ENCODE measurements around the gene CCDC70.

CCDC70 gene

DNA sequence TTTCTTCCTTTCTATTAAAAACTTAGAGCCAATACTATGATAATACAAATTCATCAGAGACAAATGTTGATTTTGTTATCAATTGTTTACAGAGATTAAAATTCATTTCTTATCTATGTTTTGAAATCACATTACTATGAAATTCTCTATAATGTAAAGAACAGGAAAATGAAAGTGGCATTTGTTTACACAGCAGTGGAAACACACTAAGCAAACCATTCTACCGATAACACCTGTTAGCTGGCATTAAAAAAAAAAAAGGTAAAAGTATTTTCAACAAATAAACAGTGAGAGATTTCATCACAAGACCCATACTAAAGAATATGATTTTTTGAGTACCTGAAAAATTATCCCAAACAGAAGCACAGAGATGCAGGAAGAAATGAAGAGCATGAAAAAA, 4.8 kb upstream of the CCDC70 start:
- DNase-seq (ENCODE audit: low read depth in 2 of 3, low spot score in 2 of 3), result no peak

DNA sequence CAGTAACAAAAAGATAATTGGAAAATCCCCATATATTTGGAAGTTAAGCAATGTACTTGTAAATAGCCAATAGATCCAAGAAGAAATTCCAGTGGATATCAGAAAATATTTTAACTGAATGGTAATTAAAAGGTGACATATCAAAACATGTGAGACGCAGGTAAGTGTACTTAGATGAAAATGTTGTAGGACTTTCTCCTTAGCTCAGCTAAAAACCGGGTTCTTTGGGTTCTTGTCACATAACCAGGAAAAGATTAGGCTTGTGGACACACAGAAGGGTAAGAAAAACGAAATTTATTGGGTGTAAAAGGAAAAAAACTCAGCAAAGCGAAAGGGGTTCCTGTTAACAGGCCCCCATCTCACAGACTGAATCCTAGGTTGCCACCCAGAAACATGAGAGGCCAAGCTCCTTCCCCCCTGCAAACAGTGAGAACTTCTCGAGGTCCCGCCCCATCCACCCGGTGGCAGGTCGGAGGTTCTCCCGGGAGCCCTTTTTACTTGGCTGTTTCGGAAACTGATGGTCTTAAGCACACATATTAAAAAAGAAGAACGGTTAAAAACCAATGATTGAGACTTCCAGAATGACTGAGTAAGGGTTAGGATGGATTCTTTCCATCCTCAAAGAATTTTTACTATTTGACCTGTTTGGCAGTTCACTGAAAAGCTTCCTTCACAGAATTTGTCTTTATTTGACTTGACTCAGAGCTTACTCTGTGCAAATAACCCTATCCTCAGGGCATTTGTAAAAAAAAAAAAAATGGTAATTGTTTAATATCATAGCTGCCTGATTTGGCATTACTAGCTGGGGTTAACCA, 3.1 kb upstream of the CCDC70 start:
- no peak for DNase-seq (ENCODE audit: low read depth in 2 of 3, low spot score in 2 of 3)

DNA sequence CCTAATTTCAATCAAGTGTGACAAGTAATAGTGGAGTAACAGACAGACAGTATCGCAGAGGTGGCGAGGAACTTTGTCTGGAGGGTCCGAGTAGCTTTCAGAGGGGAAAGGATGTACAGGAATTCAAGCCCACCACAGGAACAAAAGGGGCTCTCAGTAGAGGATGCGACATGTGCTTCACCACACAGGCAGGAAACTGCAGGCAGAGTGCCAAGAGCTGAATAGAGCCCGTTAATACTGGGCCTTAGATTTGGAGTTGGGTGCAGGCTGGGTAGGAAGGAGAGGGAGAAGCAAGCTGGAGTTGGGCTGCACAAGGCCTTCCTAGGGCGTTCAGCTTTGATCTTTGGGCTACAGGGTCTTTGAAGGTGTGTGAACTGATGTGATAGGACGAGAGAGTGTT, 1.2 kb downstream of the CCDC70 start:
- DNase-seq (ENCODE audit: low read depth in 2 of 3, low spot score in 2 of 3), result no peak

DNA sequence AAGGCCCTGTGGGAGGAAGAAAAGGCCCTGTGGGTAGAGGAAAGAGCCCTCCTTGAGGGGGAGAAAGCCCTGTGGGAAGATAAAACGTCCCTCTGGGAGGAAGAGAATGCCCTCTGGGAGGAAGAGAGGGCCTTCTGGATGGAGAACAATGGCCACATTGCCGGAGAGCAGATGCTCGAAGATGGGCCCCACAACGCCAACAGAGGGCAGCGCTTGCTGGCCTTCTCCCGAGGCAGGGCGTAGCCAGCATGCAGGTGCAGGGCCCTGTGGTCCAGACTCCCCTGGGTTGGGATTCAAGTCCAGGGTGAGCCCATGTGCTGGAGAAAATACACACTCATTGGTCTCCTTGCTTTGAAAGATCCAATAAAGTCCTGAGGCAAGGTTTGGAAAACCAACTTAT, 4.1 kb downstream of the CCDC70 start:
- no peak for DNase-seq (ENCODE audit: low read depth in 2 of 3, low spot score in 2 of 3)

DNA sequence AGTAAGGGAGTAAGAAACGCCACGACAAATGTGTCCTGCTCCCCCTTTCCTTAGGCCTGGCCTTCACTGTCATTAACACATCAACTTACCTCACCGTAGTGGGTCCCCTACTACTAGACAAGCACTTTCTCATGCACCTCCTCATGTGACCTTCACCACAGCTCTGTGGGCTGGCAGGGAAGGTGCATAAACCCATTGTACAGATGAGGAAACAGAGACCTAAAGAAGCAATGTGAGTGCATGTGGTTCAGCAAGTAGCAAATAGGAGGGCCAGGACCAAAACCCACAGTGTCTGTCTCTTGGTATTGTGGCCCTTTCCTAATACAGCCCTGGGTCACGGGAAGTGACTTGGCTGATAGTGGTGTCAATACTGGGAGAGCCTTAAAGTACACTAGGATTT, 5.3 kb downstream of the CCDC70 start:
- DNase-seq (ENCODE audit: low read depth in 2 of 3, low spot score in 2 of 3), result no peak

DNA sequence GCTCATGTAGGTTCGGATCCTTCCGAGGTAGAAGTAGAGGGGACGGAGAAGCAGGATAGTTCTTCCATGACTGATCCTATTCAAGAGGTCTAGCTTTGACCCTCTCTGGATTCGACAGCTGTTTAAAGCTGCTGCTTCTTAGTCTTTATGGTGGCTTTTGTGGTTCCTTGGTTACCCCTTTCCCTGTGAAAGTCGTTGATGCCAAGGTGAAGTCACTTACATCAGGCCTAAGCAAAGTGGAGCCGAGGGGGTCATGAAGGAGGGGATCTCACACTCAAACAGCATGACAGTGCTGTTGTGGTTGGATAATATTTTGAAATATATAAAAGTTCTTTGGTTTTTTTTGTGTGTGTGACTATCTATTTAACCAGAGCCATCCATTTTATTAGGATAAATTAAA, 8.1 kb downstream of the CCDC70 start:
- no peak for DNase-seq (ENCODE audit: low read depth in 2 of 3, low spot score in 2 of 3)

DNA sequence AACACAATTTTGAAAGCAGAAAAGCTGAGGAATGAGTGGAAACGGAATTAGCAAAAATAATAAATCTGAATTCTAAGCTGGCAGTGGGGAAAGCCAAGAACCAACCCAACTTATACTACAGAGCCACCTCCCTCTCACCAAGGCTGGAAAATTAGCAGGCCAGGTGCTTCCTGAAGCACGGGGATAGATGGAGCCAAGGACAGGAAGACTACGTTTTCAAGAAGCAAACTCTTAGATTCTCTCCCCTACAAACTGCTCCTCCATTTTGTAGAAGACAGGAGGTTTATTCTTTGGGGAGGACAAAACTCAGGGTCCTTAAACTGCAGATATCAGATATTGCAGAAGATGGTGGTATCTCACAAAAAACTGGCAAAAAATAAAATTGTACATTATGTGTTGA, 8.8 kb downstream of the CCDC70 start:
- no peak for DNase-seq (ENCODE audit: low read depth in 2 of 3, low spot score in 2 of 3)

DNA sequence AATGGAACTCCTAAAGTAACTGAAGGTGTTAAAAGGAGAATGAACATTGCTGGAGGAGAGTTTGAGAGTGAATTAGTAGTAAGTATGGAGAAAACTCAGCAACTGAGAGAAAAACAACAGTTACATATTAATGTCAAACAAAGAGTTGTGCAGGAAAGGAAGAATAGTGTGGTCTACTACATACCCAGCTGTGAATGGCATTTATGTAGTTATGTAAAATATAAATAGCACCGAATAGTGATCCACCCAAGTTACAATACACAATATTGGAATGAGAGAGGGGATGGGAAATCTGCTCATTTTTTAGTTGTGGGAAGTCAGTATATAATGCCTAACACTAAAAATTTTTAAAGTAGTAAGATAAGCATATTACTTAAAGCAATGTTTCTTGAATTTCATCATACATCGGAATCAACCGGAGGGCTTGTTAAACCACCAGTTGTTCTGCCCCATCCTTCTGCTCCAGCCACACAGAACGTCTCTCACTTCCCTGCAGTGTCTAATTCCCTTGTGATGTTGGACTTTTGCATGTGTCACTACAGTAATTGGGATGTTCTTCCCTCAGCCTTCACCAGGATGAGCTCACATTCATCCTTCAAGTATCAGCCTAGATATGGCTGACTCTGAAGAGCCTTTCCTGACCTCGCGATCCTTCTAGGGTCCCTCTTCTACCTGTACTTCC, 11.5 kb downstream of the CCDC70 start:
- no peak for DNase-seq (ENCODE audit: low read depth in 2 of 3, low spot score in 2 of 3)

DNA sequence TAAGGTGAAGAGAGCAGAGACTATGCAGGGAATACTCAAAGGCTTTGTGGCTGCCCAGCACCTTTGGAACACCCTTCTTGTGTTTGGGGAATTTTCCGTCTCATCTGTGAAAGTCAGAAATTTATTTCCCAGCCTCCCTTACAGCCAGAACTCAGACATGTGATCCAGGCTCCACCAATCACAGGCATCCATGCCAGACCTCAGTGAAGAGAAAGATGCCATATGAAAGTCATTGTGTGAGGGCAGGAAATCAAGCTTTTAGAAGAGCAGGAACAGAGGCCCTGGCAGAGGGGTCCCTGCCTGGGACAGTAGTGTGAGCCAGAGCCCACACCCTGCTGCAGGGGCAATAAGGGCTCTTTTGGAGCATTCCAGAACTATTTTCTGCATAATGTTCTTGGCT, 12.1 kb downstream of the CCDC70 start:
- DNase-seq (ENCODE audit: low read depth in 2 of 3, low spot score in 2 of 3), result no peak

DNA sequence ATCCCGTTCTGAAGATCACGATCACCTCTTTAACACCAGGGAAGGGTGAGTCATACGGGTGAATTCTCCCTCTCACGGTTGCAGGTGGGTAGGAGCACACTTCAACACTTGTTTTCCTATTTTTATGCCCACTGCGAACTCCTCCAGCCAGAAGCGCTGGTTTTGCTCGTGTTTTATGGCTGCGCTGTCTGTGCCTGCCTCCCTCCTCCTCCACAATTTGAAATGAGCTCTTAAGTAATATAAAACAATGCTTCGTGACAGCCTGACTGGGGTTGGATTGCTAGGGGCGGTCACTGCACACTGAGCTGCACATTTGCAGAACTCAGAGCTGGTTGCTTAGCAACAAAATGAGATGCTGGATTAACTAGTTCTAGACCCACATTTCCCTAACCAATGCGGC, 12.9 kb downstream of the CCDC70 start:
- DNase-seq (ENCODE audit: low read depth in 2 of 3, low spot score in 2 of 3), result no peak

DNA sequence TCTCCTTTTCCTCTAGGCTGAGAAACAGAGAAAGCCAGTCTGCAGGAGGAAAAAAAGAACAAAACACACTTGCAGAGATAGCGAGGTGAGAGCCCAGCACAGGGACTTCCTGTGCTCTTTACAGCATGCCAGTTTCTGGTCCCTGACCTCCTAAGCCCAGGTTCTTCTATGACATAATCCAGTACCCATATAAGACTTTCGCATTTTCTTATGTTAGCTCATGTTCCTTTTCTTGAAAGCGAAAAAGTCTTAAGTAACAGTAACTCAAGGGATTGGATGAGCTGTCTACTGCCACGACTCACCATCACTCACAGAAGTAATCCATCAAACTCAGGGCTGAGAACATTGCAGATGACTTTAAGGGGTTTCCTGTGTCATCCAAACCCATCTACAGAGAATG, 17.4 kb downstream of the CCDC70 start:
- no peak for DNase-seq (ENCODE audit: low read depth in 2 of 3, low spot score in 2 of 3)

DNA sequence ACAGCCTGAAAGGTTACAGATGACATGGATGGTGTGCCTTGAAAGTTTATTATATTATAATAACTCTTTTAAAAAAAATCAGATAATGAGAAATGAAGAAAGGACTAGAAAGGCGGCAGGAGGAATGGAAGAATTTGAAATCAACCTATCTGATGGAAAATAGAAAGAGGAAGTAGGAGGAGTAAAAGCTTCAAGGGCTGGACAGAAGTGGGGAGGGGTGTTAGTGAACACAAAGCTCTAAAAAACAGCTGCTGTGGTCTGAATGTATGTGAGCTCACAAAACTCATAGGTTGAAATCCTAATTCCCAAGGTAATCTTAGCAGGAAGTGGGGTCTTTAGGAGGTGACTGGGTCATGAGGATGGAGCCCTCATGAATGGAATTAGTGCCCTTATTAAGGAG, 19.5 kb downstream of the CCDC70 start:
- DNase-seq (ENCODE audit: low read depth in 2 of 3, low spot score in 2 of 3), result no peak

DNA sequence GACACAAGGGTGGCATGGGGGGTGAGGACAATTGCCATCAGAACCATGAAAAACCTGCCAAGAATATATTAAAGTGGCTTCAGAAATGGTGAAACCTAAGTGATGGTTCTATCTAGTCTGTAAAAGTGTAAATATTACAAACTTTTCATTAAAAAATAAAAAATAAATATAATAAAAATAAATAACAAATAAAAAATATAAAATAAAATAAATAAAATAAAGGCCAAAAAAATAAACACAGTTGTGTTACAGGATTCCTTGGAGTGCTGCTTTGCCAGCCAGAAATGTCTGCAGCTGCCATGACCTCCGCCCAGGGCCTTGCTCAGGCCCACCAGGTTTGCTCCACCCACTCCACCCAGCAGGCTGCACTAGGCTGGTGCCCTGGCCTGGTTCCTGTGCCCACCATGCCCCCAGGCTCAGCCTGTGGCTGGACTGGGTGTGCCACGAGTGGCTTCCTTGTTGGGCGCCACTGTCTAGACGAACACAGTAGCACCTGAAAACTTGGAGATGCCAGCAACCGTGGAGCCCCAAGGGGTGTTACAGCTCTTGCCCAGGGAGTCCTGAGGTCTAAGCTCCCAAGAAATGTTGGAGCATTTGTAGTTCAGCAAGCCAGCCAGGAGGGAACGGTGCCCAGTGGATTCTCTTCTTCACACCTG, 20.9 kb downstream of the CCDC70 start:
- DNase-seq (ENCODE audit: low read depth in 2 of 3, low spot score in 2 of 3), result no peak

DNA sequence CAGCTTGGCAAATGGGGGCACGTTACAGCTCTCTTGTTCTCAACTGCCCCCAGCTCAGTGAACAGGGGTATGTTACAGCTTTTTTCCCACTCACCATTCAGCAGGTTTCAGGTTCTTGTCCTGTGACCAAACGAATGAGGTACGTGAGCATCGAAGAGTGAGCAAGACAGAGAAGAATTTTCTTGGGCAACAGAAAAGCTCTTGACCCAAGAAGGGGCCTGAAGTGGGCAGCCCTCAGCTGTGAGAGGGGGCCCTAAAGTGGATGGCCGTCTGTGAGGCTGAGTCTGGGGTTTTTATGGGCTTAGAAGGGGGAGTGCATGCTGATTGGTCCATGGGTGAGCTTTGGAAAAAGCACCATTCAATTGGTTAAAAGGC, 21.4 kb downstream of the CCDC70 start:
- no peak for DNase-seq (ENCODE audit: low read depth in 2 of 3, low spot score in 2 of 3)

DNA sequence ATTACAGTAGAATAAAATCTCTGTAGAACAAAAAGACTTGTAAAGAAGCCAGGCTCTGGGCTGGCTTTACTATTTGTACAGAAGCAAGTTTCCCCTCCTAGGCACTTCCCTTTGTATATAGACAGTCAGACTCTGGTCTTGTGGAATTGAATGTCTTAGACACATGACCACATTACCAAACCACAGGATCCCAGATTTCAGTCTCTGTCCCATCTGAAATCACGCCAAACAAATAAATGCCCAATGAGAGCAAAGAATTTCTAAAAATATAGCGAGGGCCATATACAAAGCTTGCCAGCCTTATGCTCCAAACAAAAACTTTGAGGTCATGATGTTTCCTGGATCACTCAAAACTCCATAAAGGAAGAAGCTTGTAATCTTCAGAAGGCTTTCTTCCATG, 23.9 kb downstream of the CCDC70 start:
- DNase-seq (ENCODE audit: low read depth in 2 of 3, low spot score in 2 of 3), result no peak

DNA sequence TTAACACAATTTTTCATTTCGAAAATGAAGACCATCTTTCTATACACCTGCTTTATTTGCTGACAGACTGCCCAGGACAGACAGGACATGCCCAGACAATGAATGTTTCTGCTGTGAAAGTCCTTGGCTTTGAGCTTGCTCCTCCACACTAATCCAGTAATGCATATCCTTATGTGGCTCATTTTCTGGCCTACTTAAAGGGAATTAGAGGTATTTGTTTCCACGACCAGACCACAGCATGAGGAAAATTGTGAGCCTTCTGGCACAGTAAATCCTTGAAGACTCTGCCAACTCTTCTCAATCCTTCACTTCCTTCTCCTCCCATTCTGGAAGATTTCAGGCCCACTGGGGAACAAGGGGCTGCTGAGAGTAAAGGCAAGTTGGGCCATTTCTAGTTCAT, 25.7 kb downstream of the CCDC70 start:
- no peak for DNase-seq (ENCODE audit: low read depth in 2 of 3, low spot score in 2 of 3)

DNA sequence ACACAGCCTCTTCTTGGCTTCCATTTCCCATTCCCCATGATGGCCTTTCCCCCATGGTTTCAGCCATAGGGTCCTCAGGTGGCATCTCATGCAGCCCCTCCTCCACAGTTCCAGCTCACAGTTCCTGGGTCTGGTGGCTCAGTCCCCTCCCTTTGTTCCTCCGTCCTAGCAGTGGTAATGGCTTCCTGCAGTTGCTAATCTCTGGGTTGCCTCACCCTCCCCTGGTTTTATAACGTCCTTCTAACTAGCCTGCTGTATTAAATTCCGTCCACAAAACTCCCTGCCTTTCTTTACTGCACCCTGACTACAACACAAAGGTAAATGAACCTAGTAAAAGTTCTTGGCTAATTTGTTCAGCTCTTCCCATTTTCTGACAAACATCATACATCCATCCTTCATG, 30.9 kb downstream of the CCDC70 start:
- DNase-seq (ENCODE audit: low read depth in 2 of 3, low spot score in 2 of 3), result no peak

DNA sequence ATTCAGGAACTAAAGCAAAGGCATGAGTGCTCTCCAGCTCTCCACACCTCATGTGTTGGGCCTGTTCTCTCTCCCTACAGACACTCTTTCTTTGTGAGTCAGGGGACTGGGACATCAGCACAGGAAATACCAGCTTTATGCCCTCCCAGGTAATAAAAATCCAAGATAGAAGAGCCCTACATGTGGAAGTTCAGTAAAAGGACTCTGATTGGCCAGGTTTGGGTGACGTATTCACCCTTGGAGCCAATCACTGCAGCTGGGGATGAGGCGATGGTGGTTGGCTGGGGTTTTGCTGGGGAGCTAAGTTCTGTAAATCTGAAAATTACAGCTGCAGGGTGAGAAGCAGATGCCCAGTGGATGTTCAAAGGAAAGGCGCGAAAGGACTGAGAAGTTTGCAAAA, 32.5 kb downstream of the CCDC70 start:
- no peak for DNase-seq (ENCODE audit: low read depth in 2 of 3, low spot score in 2 of 3)

DNA sequence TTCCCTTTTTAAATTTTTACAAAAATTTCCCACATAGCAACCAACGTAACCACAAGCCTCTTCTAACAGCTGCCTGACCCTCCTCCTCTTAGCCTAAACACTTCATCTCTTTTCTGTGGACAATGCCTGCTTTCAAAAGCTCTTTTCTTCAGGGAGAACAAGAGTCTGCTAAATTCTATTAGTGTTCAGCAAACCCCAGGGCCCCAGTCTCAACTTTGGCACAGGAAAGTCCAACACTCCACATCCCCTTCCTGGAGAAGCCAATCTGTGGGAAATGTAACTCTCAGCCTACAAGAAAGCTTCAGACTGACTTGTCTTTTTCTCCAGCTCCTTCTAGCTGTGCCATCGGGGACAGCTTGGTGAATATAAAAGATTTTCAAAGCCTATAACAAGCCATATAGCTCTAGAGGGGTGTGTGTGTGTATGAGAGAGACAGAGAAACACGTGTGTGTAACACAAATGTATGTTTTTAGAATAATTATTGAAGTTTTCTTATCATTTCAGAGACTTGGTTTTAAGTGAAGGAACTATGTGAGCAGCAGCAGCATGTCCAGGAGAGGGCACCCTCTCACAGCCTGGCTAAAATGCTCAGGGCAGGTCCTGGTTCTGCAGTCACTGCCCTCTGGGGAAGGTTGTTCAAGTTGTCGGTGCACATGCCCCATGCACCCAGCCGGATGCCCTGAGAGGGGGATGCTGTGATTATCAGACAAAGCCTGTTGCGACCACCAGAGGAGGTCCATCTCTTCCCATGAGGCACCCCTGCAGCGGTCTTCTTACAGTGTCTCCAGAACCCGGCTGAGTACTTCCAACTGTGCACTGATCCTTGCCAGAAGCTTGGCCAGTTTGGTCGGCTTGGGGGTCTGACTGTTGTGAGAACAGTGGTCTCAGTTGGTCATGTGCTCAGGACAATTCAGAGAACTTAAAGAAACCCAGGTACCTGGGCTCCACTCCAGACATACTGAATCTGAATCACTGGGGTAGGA, 34.4 kb downstream of the CCDC70 start:
- DNase-seq (ENCODE audit: low read depth in 2 of 3, low spot score in 2 of 3), result no peak

DNA sequence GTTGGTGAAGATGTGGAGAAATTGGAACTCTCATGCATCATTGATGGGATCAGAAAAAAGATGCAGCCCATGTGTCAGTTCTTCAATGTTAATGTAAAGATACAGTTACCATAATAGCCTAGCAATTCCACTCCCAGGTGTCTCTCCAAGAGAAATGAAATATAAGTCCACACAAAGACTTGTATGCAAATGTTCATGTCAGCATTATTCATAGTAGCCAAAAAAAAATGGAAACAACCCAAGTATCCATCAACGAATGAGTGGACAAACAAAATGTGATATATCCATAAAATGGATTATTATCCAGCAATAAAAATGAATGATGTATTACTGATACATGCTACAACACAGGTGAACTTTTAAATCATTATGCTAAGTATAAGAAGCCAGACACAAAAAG, 38.7 kb downstream of the CCDC70 start:
- DNase-seq (ENCODE audit: low read depth in 2 of 3, low spot score in 2 of 3), result no peak

DNA sequence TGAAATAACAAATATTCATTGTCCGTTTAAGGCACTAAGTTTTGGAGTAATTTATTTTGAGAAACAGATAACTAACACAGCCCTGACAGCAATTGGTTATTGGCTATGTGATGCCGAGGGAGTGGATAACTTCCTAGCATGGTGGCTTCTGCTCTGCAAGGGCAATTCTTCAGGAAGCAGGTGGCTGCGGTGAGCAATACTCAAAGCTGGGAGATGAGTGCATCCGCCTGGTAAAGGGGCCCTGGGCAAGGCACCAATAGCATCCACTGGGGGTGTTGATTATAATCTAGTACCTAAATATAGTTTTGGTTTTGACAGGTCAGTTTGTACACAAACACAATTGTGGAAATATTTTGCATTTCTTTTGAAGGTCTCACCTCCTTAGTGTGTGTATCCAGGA, 41.0 kb downstream of the CCDC70 start:
- no peak for DNase-seq (ENCODE audit: low read depth in 2 of 3, low spot score in 2 of 3)

All from activated CD8-positive, alpha-beta memory T cell treated with anti-CD3 and anti-CD28 coated beads for 48 hours (primary cell).